ENCODE measurements around the gene CKAP5.
"Not testable (repeated sequence)": the region's sequence is repeated elsewhere in the genome, so short reads cannot be mapped to it uniquely, and the experiment has no call there.

CKAP5 gene

GRCh38 chr11:46725338-46726205 lies 120.5 kb downstream of the CKAP5 start:
- DNase-seq, result no peak

- DNase-seq, result no peak
Measured at GRCh38 chr11:46724088-46724487, 122.0 kb downstream of the CKAP5 start.

GRCh38 chr11:46723359-46723680 lies 122.8 kb downstream of the CKAP5 start:
- no peak for DNase-seq

GRCh38 chr11:46722566-46723358 lies 123.3 kb downstream of the CKAP5 start:
- no peak for DNase-seq

GRCh38 chr11:46721286-46721685 lies 124.8 kb downstream of the CKAP5 start:
- no peak for DNase-seq

- no peak for DNase-seq
Measured at GRCh38 chr11:46719543-46720218, 126.4 kb downstream of the CKAP5 start.

- DNase-seq, result no peak
Measured at GRCh38 chr11:46719048-46719542, 127.0 kb downstream of the CKAP5 start, which contains the start of gene F2. Gene F2, plus strand, starts transcription at chr11:46719213. Its CDS starts 23 bp downstream, at chr11:46719236.

GRCh38 chr11:46718155-46719019 lies 127.7 kb downstream of the CKAP5 start:
- DNase-seq, result no peak

- not testable (repeated sequence) for DNase-seq
Measured at GRCh38 chr11:46717825-46718154, 128.3 kb downstream of the CKAP5 start.

- DNase-seq, result no peak
Measured at GRCh38 chr11:46712874-46713576, 133.1 kb downstream of the CKAP5 start.

GRCh38 chr11:46711303-46711702 lies 134.8 kb downstream of the CKAP5 start:
- no peak for DNase-seq

GRCh38 chr11:46710821-46711269 lies 135.2 kb downstream of the CKAP5 start:
- DNase-seq, result no peak

GRCh38 chr11:46709351-46709750 lies 136.7 kb downstream of the CKAP5 start:
- not testable (repeated sequence) for DNase-seq

- no peak for DNase-seq
Measured at GRCh38 chr11:46706886-46707285, 139.2 kb downstream of the CKAP5 start.

GRCh38 chr11:46705070-46705688 lies 140.9 kb downstream of the CKAP5 start:
- DNase-seq, result no peak

GRCh38 chr11:46701078-46701654 lies 144.9 kb downstream of the CKAP5 start:
- DNase-seq, result no peak

- DNase-seq, result peak; percentile 98
Measured at GRCh38 chr11:46700241-46701077, 145.6 kb downstream of the CKAP5 start, which contains the start of the genes ARHGAP1 and ZNF408. Gene ARHGAP1, minus strand, starts transcription at chr11:46700619. Its CDS starts 4,512 bp downstream, at chr11:46696107. Gene ZNF408, plus strand, starts transcription at chr11:46701031. Its CDS starts 17 bp downstream, at chr11:46701048.

- DNase-seq, result no peak
Measured at GRCh38 chr11:46698597-46698996, 147.5 kb downstream of the CKAP5 start.

GRCh38 chr11:46697723-46698122 lies 148.4 kb downstream of the CKAP5 start:
- DNase-seq, result no peak
